Karpas-422 (cell line): ENCODE data around the gene BLMH. TPM values are rescaled to one million over a fixed set of nuclear protein-coding genes. Genes with fewer than 3 reads are reported as not detected.

ENCODE experiments used
- DNase-seq: peaks from one replicate; pipeline ENCODE4 v3.0.0-alpha.2; 2015
- H2AFZ ChIP-seq: fragments of 200-600 bp; sonication (generic); 2 replicates; pipeline ENCODE4 v1.6.1; 2014; ENCODE audit warnings: antibody characterized with exemption, low read length, mixed read lengths
- H3K27ac ChIP-seq: fragments of 200-600 bp; sonication (generic); 2 replicates; pipeline ENCODE4 v1.5.1; 2014; ENCODE audit warnings: mild to moderate bottlenecking, low read length, moderate library complexity
- H3K27me3 ChIP-seq: fragments of 200-600 bp; sonication (generic); 2 replicates; pipeline ENCODE4 v1.6.1; 2014; ENCODE audit warnings: low read length, mixed read lengths
- H3K36me3 ChIP-seq: fragments of 200-600 bp; sonication (generic); 2 replicates; pipeline ENCODE4 v1.6.1; 2014; ENCODE audit warnings: low read length, mixed read lengths; ENCODE audit not compliant: insufficient read depth
- H3K4me1 ChIP-seq: fragments of 200-600 bp; sonication (generic); 2 replicates; pipeline ENCODE4 v1.6.1; 2014; ENCODE audit warnings: mild to moderate bottlenecking, low read length, mixed read lengths
- H3K4me2 ChIP-seq: fragments of 200-600 bp; sonication (generic); 2 replicates; pipeline ENCODE4 v1.6.1; 2014; ENCODE audit warnings: low read length, low read depth, mild to moderate bottlenecking; ENCODE audit not compliant: poor library complexity, severe bottlenecking
- H3K4me3 ChIP-seq: fragments of 200-600 bp; sonication (generic); 2 replicates; pipeline ENCODE4 v1.5.1; 2014; ENCODE audit warnings: mild to moderate bottlenecking, antibody characterized with exemption, low read length, mixed read lengths
- H3K79me2 ChIP-seq: fragments of 200-600 bp; sonication (generic); 2 replicates; pipeline ENCODE4 v1.6.1; 2014; ENCODE audit warnings: mild to moderate bottlenecking, low read length, mixed read lengths
- H3K9ac ChIP-seq: fragments of 200-600 bp; sonication (generic); 2 replicates; pipeline ENCODE4 v1.6.0; 2014; ENCODE audit warnings: low read length
- H3K9me2 ChIP-seq: fragments of 200-600 bp; sonication (generic), shearing (Covaris generic); replicated peaks from 2 replicates; pipeline ENCODE4 v1.6.0; 2014; ENCODE audit warnings: mild to moderate bottlenecking, low read length, moderate library complexity; ENCODE audit not compliant: insufficient read depth
- H3K9me3 ChIP-seq: fragments of 300-700, 200-600 bp; sonication (generic); 2 replicates; pipeline ENCODE4 v1.6.1; 2014; ENCODE audit warnings: low read length, mixed read lengths
- H4K20me1 ChIP-seq: fragments of 200-600 bp; sonication (generic); 2 replicates; pipeline ENCODE4 v1.6.1; 2014; ENCODE audit warnings: mild to moderate bottlenecking, antibody characterized with exemption, low read length, low read depth; ENCODE audit not compliant: insufficient read depth
- total RNA-seq: library from RNA; depleted of rRNA; stranded (reverse); fragments of >200 nt; shearing (Covaris generic); gene quantifications from 2 replicates; pipeline ENCODE4 v1.2.3, GENCODE V29; 2014; ENCODE audit warnings: low replicate concordance; rRNA removed

BLMH gene, protein sequence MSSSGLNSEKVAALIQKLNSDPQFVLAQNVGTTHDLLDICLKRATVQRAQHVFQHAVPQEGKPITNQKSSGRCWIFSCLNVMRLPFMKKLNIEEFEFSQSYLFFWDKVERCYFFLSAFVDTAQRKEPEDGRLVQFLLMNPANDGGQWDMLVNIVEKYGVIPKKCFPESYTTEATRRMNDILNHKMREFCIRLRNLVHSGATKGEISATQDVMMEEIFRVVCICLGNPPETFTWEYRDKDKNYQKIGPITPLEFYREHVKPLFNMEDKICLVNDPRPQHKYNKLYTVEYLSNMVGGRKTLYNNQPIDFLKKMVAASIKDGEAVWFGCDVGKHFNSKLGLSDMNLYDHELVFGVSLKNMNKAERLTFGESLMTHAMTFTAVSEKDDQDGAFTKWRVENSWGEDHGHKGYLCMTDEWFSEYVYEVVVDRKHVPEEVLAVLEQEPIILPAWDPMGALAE
- total RNA-seq = 47.5 and 52.8 TPM in 2 replicates

DNA sequence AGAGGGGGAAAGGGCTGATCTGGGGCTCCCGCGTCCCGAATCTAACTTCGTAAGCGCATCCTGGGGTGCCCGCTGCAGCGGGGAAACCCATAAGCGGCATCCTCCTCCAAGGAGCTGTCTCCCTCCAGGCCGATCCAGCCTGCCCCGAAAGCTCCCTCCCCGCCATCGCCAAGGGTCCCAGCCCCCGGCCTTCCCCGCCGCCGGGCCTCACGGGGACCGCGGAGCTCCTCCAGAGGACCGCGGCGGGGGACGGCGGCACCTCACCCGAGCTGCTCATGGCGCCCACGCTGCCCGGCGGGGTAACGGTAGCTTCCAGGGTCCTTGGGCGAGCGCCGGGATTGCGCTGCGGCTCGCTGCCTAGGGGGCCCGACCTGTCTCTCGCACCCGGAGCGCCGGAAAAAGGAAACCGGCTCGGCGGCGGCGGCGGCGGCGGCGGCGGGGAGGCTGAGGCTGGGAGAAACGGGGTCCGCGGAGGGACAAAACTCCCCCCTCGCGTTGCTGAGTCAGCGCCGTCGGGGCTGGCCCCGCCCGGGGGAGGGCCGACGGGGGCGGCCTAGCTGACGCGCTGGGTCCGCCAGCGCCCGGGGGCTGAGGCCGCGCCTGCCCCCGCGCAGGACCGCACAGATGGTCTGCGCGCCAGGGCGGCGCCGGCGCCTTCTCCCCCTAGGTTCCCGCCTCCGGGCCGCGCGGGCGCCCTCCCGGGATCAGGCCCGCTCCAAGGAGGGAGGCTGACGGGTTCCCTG is at the start of gene BLMH:
BLMH (minus strand) TSS at position 402 of the 743 bp plus-strand sequence; CDS start at position 277, 125 bp downstream.
- no peaks in the 10 kb centered on the region for H3K9me3 ChIP-seq
- peak; percentile 93 for DNase-seq
- H4K20me1 ChIP-seq = no peaks in the 10 kb centered on the region
- H3K27ac ChIP-seq = peak within 1 kb of the TSS; percentile 72
- H3K9me2 ChIP-seq = no peaks in the 10 kb centered on the region
- H2AFZ ChIP-seq = peak within 1 kb of the TSS; percentile 94
- peak within 1 kb of the TSS; percentile 95 for H3K9ac ChIP-seq
- peaks cover 23% of the 10 kb centered on the region for H3K36me3 ChIP-seq
- peak within 1 kb of the TSS; percentile 90 for H3K4me2 ChIP-seq
- peaks cover 28% of the 10 kb centered on the region for H3K79me2 ChIP-seq
- no peaks in the 10 kb centered on the region for H3K27me3 ChIP-seq
- peak within 1 kb of the TSS; percentile 85 for H3K4me3 ChIP-seq
- H3K4me1 ChIP-seq = peaks cover 39% of the 10 kb centered on the region

DNA sequence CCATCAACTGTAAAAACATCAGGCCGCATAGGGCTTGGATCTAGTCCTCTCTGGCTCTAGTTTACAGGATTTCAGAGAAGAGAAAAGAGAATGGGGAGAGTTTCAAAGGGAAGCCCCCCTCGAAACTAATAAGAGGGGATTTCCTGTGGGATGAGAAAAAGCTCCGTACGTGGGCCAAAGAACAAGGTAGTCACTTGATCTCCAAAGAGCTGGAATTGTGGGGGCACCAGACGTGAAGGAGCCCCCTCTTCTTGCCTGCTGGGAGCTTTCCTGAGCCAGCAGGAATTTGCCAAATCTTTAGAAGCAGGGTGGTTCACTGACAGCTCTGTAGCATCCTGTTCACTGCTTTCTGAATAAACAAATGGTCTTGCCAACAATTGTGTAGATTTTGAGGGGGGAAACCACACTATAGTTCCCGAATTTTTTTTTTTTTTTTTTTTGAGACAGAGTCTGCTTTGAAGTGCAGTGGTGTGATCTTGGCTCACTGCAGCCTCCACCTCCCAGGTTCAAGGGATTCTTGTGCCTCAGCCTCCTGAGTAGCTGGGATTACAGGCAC is 49.1 kb upstream of the BLMH start:
- DNase-seq = no peak
- H3K27me3 ChIP-seq = no peaks in the 10 kb centered on the region
- no peak overlapping the region for H3K4me3 ChIP-seq
- H3K36me3 ChIP-seq = no peaks in the 10 kb centered on the region
- H3K79me2 ChIP-seq = no peaks in the 10 kb centered on the region
- no peak overlapping the region for H3K4me2 ChIP-seq
- H3K4me1 ChIP-seq = peaks cover 23% of the 10 kb centered on the region
- no peaks in the 10 kb centered on the region for H3K9me2 ChIP-seq
- peak overlapping the region; percentile 45; the same call in 1 of the 2 replicates for H2AFZ ChIP-seq
- H3K9ac ChIP-seq = no peak overlapping the region
- no peaks in the 10 kb centered on the region for H3K9me3 ChIP-seq
- H3K27ac ChIP-seq = no peak overlapping the region
- H4K20me1 ChIP-seq = no peaks in the 10 kb centered on the region

DNA sequence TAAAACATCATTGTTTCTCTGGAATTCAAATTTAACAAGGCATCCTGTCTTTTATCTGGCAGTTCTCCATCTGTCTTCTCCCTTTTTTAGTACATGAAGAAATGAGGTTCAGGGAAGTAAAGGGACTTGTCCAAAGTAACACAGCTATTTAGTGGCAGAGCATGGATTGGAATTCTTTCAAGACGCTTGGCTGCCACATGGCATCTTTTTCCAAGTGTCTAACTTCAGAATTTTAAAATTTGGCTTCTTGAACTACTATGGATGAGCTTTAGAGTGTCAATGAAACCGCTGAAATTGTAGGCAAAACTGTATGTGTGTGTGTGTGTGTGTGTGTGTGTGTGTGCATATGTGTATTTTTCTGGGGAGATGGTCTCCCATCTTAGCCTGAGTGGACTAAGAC is 47.3 kb upstream of the BLMH start:
- no peak overlapping the region for H2AFZ ChIP-seq
- H3K4me3 ChIP-seq = no peak overlapping the region
- no peak overlapping the region for H3K27ac ChIP-seq
- no peak overlapping the region for H3K9ac ChIP-seq
- H3K4me2 ChIP-seq = no peak overlapping the region
- H3K4me1 ChIP-seq = peaks cover 15% of the 10 kb centered on the region
- H3K79me2 ChIP-seq = no peaks in the 10 kb centered on the region
- no peaks in the 10 kb centered on the region for H3K9me2 ChIP-seq
- H3K36me3 ChIP-seq = no peaks in the 10 kb centered on the region
- no peaks in the 10 kb centered on the region for H3K27me3 ChIP-seq
- no peaks in the 10 kb centered on the region for H3K9me3 ChIP-seq
- H4K20me1 ChIP-seq = no peaks in the 10 kb centered on the region
- DNase-seq = no peak

DNA sequence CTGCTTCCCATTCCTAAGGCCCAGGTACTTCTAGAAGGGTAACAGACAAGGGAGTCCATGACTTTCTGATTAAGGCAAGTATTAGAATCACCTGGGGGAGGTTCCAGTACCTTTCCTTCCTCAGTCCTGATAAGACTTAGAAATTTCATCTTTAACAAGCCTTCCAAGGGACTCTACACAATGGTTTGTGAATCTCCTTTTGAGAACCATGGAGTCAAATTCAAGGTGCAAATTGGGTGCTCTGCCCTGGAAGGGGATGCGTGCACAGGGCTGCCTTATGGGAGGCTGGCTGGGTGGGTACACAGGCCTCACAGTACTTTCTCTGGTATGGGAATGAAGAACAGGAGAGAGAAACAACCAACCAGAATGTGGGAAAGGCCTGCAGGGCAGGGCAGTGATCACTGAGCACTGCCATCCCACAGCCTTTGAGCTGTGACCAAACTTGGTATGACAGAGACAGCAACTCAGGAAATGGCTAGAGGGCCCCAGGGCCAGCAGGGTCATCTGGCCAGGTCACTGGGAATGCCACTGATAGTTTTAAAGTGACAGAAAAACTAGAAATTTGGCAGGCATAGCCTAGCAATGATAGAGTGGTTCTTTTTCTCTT is 45.8 kb upstream of the BLMH start:
- no peak for DNase-seq
- peaks cover 15% of the 10 kb centered on the region for H3K4me1 ChIP-seq
- no peak overlapping the region for H3K4me2 ChIP-seq
- H3K36me3 ChIP-seq = no peaks in the 10 kb centered on the region
- H3K9me3 ChIP-seq = no peaks in the 10 kb centered on the region
- H3K79me2 ChIP-seq = no peaks in the 10 kb centered on the region
- no peak overlapping the region for H3K27ac ChIP-seq
- H3K27me3 ChIP-seq = no peaks in the 10 kb centered on the region
- H3K4me3 ChIP-seq = no peak overlapping the region
- H3K9me2 ChIP-seq = no peaks in the 10 kb centered on the region
- no peaks in the 10 kb centered on the region for H4K20me1 ChIP-seq
- no peak overlapping the region for H2AFZ ChIP-seq
- H3K9ac ChIP-seq = no peak overlapping the region

DNA sequence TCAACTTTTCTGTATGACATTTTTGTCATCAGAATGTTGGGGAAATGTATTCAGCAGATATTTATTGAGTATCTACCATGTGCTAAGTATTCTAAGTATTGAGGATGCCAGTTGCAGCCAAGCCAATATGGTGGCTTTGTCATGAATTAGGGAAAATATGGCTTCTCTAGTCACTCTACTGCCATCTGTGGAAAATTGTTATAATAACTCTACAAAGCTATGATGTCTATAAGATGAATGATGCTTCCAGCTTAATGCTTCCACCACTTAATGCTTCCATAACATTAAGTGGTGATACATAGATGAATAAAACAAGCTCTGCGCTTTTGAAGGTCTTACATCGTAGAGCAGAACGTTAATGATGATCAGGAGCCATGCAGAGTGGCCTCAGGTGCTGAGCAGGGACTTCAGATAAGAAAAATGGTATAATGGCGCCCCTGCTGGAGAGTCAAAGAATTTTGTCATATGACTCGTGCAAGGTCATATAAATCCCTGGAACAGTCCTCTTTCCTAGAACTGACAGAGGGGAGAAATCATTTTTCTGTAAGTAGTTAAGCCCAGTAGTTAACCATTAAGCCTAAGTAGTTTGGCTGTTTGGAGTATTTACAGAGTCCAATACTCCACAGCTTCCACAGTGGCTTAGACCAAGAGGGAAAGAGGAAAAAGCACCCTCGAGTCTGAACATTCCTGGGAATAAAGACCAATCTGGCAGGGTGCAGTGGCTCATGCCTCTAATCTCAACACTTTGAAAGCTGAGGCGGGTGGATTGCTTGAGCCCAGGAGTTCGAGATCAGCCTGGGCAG is 44.8 kb upstream of the BLMH start:
- Histone ChIP-seq H3K9ac (no peak overlapping the region), H3K4me1 (peaks cover 25% of the 10 kb centered on the region), H3K27ac (no peak overlapping the region), H3K4me2 (peak overlapping the region; percentile 48), H3K27me3 (no peaks in the 10 kb centered on the region), H3K79me2 (no peaks in the 10 kb centered on the region), H3K9me2 (no peaks in the 10 kb centered on the region), H4K20me1 (no peaks in the 10 kb centered on the region), H2AFZ (peak overlapping the region; percentile 77), H3K9me3 (no peaks in the 10 kb centered on the region), H3K4me3 (no peak overlapping the region), H3K36me3 (no peaks in the 10 kb centered on the region)
- DNase-seq = peak; percentile 91

DNA sequence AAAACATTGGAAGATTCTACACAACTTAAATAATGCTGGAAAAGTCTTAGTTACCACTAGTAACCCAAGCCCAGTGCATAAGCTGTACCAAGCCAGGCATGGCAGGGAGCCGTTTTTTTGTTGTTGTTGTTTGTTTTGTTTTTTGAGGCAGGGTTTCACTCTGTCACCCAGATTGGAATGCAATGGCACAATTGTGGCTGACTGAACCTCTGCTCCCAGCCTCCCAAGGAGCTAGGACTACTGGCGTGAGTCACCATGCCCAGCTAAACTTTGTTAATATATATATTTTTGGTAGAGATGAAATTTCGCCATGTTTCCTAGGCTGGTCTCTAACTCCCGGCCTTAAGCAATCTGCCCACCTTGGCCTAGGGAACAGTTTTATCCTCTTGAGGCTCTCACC is 42.7 kb upstream of the BLMH start:
- no peak overlapping the region for H3K4me2 ChIP-seq
- no peaks in the 10 kb centered on the region for H3K27me3 ChIP-seq
- H3K9me3 ChIP-seq = no peaks in the 10 kb centered on the region
- DNase-seq = no peak
- H3K27ac ChIP-seq = no peak overlapping the region
- H4K20me1 ChIP-seq = no peaks in the 10 kb centered on the region
- H3K79me2 ChIP-seq = no peaks in the 10 kb centered on the region
- peaks cover 25% of the 10 kb centered on the region for H3K4me1 ChIP-seq
- H3K9me2 ChIP-seq = no peaks in the 10 kb centered on the region
- no peak overlapping the region for H3K9ac ChIP-seq
- no peaks in the 10 kb centered on the region for H3K36me3 ChIP-seq
- no peak overlapping the region for H3K4me3 ChIP-seq
- no peak overlapping the region for H2AFZ ChIP-seq

DNA sequence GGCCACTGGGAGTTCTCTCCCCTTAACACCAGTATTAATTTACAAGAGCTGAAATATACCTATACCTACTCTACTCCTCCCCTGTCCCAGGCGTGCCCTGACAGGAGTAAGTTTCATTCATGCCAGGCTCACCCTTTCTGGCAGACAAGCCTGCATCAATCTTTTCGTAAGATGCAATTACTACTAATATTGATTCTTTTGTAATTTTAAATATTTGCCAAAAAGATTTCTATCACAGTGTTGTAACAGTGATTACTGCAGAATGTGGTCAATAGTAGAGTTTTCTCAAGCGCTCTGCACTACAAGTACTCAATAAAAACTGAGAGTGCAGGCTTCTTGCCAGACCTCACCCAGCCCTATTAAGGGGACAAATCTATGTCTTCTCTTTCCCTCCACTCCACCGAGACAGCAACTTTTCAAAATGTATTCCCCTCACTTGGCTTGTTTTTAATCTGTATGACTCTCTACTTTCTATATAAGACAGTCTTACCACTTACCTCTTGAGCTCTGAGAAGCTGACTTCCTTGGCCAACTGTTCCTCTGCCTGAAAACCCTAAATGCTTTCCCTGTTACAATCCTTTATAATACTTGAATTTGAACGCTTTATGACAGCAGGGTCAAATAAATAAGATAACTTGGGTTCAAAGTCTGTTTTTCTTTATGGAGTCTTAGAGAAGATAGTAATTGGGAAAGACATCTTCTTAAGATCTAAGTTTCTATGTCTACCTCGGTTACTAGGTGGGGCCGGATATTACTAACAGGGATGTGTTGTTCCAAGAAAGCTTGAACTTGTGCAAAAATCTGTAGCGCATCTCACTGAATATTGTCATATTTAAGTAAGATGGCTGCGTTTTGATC is 42.0 kb upstream of the BLMH start, which contains the start of gene TMIGD1:
TMIGD1 (minus strand) TSS at position 555 of the 858 bp plus-strand sequence. CDS start 1,924 bp downstream, outside the sequence.
- Histone ChIP-seq H3K9ac (no peak within 1 kb of the TSS), H3K79me2 (no peaks in the 10 kb centered on the region), H3K4me3 (no peak within 1 kb of the TSS), H3K27ac (peak within 1 kb of the TSS; percentile 89), H3K4me1 (peaks cover 25% of the 10 kb centered on the region), H3K27me3 (no peaks in the 10 kb centered on the region), H3K36me3 (no peaks in the 10 kb centered on the region), H4K20me1 (no peaks in the 10 kb centered on the region), H3K4me2 (no peak within 1 kb of the TSS), H3K9me2 (no peaks in the 10 kb centered on the region), H3K9me3 (no peaks in the 10 kb centered on the region), H2AFZ (0 out of 2 replicates have a peak within 1 kb of the TSS, but pooled peaks have one; percentile 37)
- DNase-seq = no peak
